K562 (cell line): ENCODE data around the gene FRMD4B. TPM values are rescaled to one million over a fixed set of nuclear protein-coding genes. Genes with fewer than 3 reads are reported as not detected.

Experiments used
- ATAC-seq: fragments of 200-7000 bp; cut with Tn5 transposase; 3 replicates; pipeline ENCODE4 v1.9.1; 2020; ENCODE audit warnings: moderate library complexity
- BruUV-seq: library from RNA; stranded (reverse); fragments of 400-500 nt; replicated peaks from 2 replicates; lab custom pipeline; 2021; lab: Mats Ljungman, UMichigan
- CTCF ChIA-PET: fragments of 300-600 bp; formaldehyde crosslinking; extraction: SDS; loops from one replicate; lab custom pipeline; 2021; ENCODE audit warnings: low intra/inter-chr PET ratio; lab: Yijun Ruan, JAX
- POLR2A ChIA-PET: fragments of 300-600, 350-650 bp; sonication (Branson Sonifier 250); formaldehyde crosslinking; extraction: SDS; loops from one replicate; lab custom pipeline; 2021; ENCODE audit warnings: antibody characterized with exemption, inconsistent platforms; lab: Yijun Ruan, JAX
- DNase-seq, 4 experiments: peaks; one replicate each; pipeline versions ENCODE4 v3.0.0 to v3.0.0-alpha.2; 2011 to 2018; ENCODE audit warnings: low spot score in 3 of 4, mixed read lengths in 3 of 4; ENCODE audit errors: extremely low read depth in 1 of 4
- FAIRE-seq: peaks from 2 replicates; lab custom pipeline; 2011; peaks lifted over from hg19 to GRCh38; lab: Jason Lieb, UNC
- H2AFZ ChIP-seq: 2 replicates; pipeline ENCODE4 v1.6.0; 2011; ENCODE audit warnings: low read depth, low read length, control low read depth, inconsistent platforms
- H3K27ac ChIP-seq: fragments of 200-600 bp; 3 replicates; pipeline ENCODE4 v1.8.0; 2011; ENCODE audit warnings: low read depth, mild to moderate bottlenecking, control low read depth, inconsistent platforms, low read length, moderate library complexity, mixed read lengths; ENCODE audit errors: extremely low read depth
- H3K27me3 ChIP-seq, 2 experiments: fragments of 300-600 bp in 1 of 2; 2 replicates in 1 of 2; 3 replicates in 1 of 2; pipeline versions ENCODE4 v1.6.0 to v1.8.0; 2011; ENCODE audit warnings: inconsistent platforms in 2 of 2, low read length in 2 of 2, mild to moderate bottlenecking in 1 of 2, mixed read lengths in 1 of 2, moderate library complexity in 1 of 2; ENCODE audit not compliant: control insufficient read depth in 2 of 2, insufficient read depth in 2 of 2
- H3K36me3 ChIP-seq: fragments of 300-600 bp; 3 replicates; pipeline ENCODE4 v1.8.0; 2011; ENCODE audit warnings: mild to moderate bottlenecking, low read length, inconsistent platforms; ENCODE audit not compliant: control insufficient read depth, insufficient read depth
- H3K4me1 ChIP-seq, 2 experiments: fragments of 200-600 bp in 1 of 2; replicated peaks in 1 of 2; 2 replicates in 1 of 2; 3 replicates in 1 of 2; pipeline versions ENCODE4 v1.5.1 to v1.8.0; 2011; ENCODE audit warnings: inconsistent platforms in 2 of 2, low read length in 2 of 2, mild to moderate bottlenecking in 1 of 2, mixed read lengths in 1 of 2, moderate library complexity in 1 of 2; ENCODE audit not compliant: control insufficient read depth in 2 of 2, insufficient read depth in 2 of 2
- H3K4me2 ChIP-seq: 2 replicates; pipeline ENCODE4 v1.6.1; 2011; ENCODE audit warnings: low read length, control low read depth, inconsistent platforms, mixed read lengths; ENCODE audit not compliant: insufficient read depth
- H3K4me3 ChIP-seq: fragments of 200-600 bp; sonication (generic), shearing (Covaris generic); 2 replicates; pipeline ENCODE4 v1.5.1; 2016; ENCODE audit warnings: control low read depth, inconsistent platforms
- H3K79me2 ChIP-seq: fragments of 200-600 bp; 3 replicates; pipeline ENCODE4 v1.8.0; 2011; ENCODE audit warnings: low read length, inconsistent platforms; ENCODE audit not compliant: control insufficient read depth, insufficient read depth
- H3K9ac ChIP-seq, 2 experiments: 2 replicates each; pipeline versions ENCODE4 v1.6.0 to v1.6.1; 2011; ENCODE audit warnings: low read depth in 2 of 2, low read length in 2 of 2, control low read depth in 1 of 2, inconsistent platforms in 1 of 2, mild to moderate bottlenecking in 1 of 2, mixed read lengths in 1 of 2; ENCODE audit not compliant: insufficient read depth in 1 of 2
- H3K9me1 ChIP-seq: one replicate; pipeline ENCODE4 v1.6.0; 2011; ENCODE audit warnings: inconsistent platforms, mild to moderate bottlenecking, low read length, moderate library complexity; ENCODE audit not compliant: control insufficient read depth, insufficient read depth
- H3K9me3 ChIP-seq: replicated peaks from 2 replicates; pipeline ENCODE4 v1.5.1; 2011; ENCODE audit warnings: low read depth, low read length, inconsistent platforms; ENCODE audit not compliant: control insufficient read depth, insufficient read depth
- H4K20me1 ChIP-seq: replicated peaks from 2 replicates; pipeline ENCODE4 v1.6.1; 2011; ENCODE audit warnings: low read length, inconsistent platforms, mixed read lengths; ENCODE audit not compliant: control insufficient read depth, insufficient read depth
- E2F3 ChIP-seq: fragments of 250-450 bp; sonication (Bioruptor Pico); IDR thresholded peaks from 2 replicates; pipeline ENCODE4 v1.4.0; 2020; ENCODE audit warnings: mild to moderate bottlenecking
- FOXA1 ChIP-seq: fragments of 450-650 bp; IDR thresholded peaks from 2 replicates; pipeline ENCODE4 v1.6.1; 2016; ENCODE audit warnings: mild to moderate bottlenecking, borderline replicate concordance
- ILF3 ChIP-seq: fragments of 450-650 bp; IDR thresholded peaks from 2 replicates; pipeline ENCODE4 v1.6.1; 2018; ENCODE audit warnings: antibody characterized with exemption, mild to moderate bottlenecking, moderate library complexity, borderline replicate concordance
- MAFK ChIP-seq: IDR thresholded peaks from 2 replicates; pipeline ENCODE4 v1.6.1; 2011; ENCODE audit warnings: low read length, improper control_type of control experiment
- PHB ChIP-seq: fragments of 250-450 bp; sonication (Bioruptor Pico); IDR thresholded peaks from 2 replicates; pipeline ENCODE4 v1.5.0; 2021
- PREB ChIP-seq: sonication (generic); formaldehyde crosslinking; IDR thresholded peaks from 2 replicates; pipeline ENCODE4 v1.8.1; 2023; ENCODE audit warnings: mild to moderate bottlenecking, missing genetic modification reagents
- SP2 ChIP-seq: IDR thresholded peaks from 2 replicates; pipeline ENCODE4 v1.6.1; 2011; ENCODE audit warnings: mild to moderate bottlenecking, low read depth, low read length, moderate library complexity; ENCODE audit not compliant: poor library complexity, severe bottlenecking; ENCODE audit errors: extremely low read depth
- STAT5A ChIP-seq: IDR thresholded peaks from 2 replicates; pipeline ENCODE4 v1.6.1; 2012; ENCODE audit warnings: low read length, inconsistent platforms, borderline replicate concordance
- TCF7L2 ChIP-seq: fragments of 150-350 bp; IDR thresholded peaks from 2 replicates; pipeline ENCODE4 v1.6.1; 2016; ENCODE audit warnings: low read depth, mild to moderate bottlenecking, low read length, moderate library complexity
- ZNF384 ChIP-seq: IDR thresholded peaks from 2 replicates; pipeline ENCODE4 v1.6.1; 2012; ENCODE audit warnings: low read depth, low read length, improper control_type of control experiment
- ZNF584 ChIP-seq: fragments of 200-800 bp; sonication (Bioruptor generic); IDR thresholded peaks from 2 replicates; pipeline ENCODE4 v1.6.1; 2016; ENCODE audit warnings: low read depth, mild to moderate bottlenecking, missing genetic modification characterization, missing compliant biosample characterization
- WGBS: fragments of 100-300 bp; shearing (Covaris generic); methylation state at CpG from one replicate; pipeline ENCODE4 v1.1.6; 2016; ENCODE audit warnings: low coverage, mixed read lengths; ENCODE audit not compliant: insufficient coverage; ENCODE audit errors: missing lambda C conversion rate; 5-methylcytosine and 5-hydroxymethylcytosine counted together
- in situ Hi-C: fragments of 300-500 bp; cut with MboI; formaldehyde crosslinking; loops from 4 replicates; pipeline ENCODE4 v1.15.0; 2018; ENCODE audit warnings: inconsistent platforms, mixed read lengths
- intact Hi-C: fragments of 100-400 bp; cut with micrococcal nuclease; formaldehyde crosslinking; loops from 2 replicates; pipeline ENCODE4 v1.14.2; 2022
- polyA plus RNA-seq, 8 experiments: library from polyadenylated mRNA; depleted of rRNA in 4 of 8; stranded (reverse) in 5 of 8; unstranded in 3 of 8; fragments of >200 nt; fragmentation: Nextera tagmentation in 2 of 8; fragmentation: Illumina TruSeq in 1 of 8; extraction: Ambion mirVana in 2 of 8; extraction: Trizol in 1 of 8; gene quantifications; 2 replicates each; pipeline versions ENCODE4 v1.2.1 to v1.2.3, GENCODE V29; 2011 to 2014; ENCODE audit warnings: inconsistent platforms in 1 of 8, missing spikeins in 1 of 8
- total RNA-seq, 7 experiments: library from RNA; depleted of rRNA in 6 of 7; stranded (reverse); fragments of >200 nt in 6 of 7; fragmentation: Illumina TruSeq in 2 of 7; extraction: Trizol in 2 of 7; gene quantifications; 2 replicates each; pipeline versions ENCODE4 v1.2.1 to v1.2.3, GENCODE V29; 2011 to 2021; ENCODE audit warnings: low replicate concordance in 1 of 7

The FRMD4B gene
- total and polyA plus RNA-seq, 9 of the 15 experiments (the other 6 are each of a cell fraction or from before 2014, with no cell fraction given): 0.03 to 0.09 (median 0.04) TPM; not detected in 3

- H3K9me3 ChIP-seq: no peaks in the 10 kb centered on the region
- no peak overlapping the region for H3K4me2 ChIP-seq
- H3K4me1 ChIP-seq: no peaks in the 10 kb centered on the region
- FAIRE-seq (no peak), ATAC-seq (no peak), DNase-seq (no peak)
- intact Hi-C loops (no loop called here), in situ Hi-C loops (no loop called here)
- H3K9me1 ChIP-seq: no peaks in the 10 kb centered on the region
- H2AFZ ChIP-seq: no peak overlapping the region
- ChIA-PET POLR2A (interaction anchor here (0.6 kb wide), 1 partner anchor 47 kb away, joined by 3 read pairs; no protein-coding TSS in a partner anchor), CTCF (no interaction called here)
- no peak overlapping the region for H3K4me3 ChIP-seq
- H3K36me3 ChIP-seq: no peaks in the 10 kb centered on the region
- no TSS peak for BruUV-seq
- no peak overlapping the region for H3K27ac ChIP-seq
- TF ChIP-seq E2F3 (CRISPR knock-in tag): no peak
- no peak for TF ChIP-seq STAT5A
- no peak for TF ChIP-seq TCF7L2
- no peak for TF ChIP-seq ZNF384
- TF ChIP-seq FOXA1: no peak
- no peak for TF ChIP-seq ILF3
- TF ChIP-seq PHB: no peak
- TF ChIP-seq SP2: no peak
- TF ChIP-seq PREB (CRISPR knock-in tag): no peak
- no peak for TF ChIP-seq ZNF584 (CRISPR knock-in tag)
- TF ChIP-seq MAFK: no peak
- 0% methylated on average over 1 of the region's 1 CpG for WGBS
- H3K27me3 ChIP-seq: no peaks in the 10 kb centered on the region; a peak in 1 of 5 replicates
- no peaks in the 10 kb centered on the region for H3K79me2 ChIP-seq
- no peaks in the 10 kb centered on the region for H4K20me1 ChIP-seq
- H3K9ac ChIP-seq: no peak overlapping the region
Measured at GRCh38 chr3:69273896-69274295, 112.0 kb downstream of the FRMD4B start.
